HEK293 (cell line): ENCODE results near the gene ACTL6B.

Experiments used
- CTCF ChIA-PET: fragments of 350-600 bp; formaldehyde crosslinking; extraction: SDS; loops from one replicate; lab custom pipeline; 2021; ENCODE audit warnings: antibody characterized with exemption; lab: Yijun Ruan, JAX
- POLR2A ChIA-PET: fragments of 300-600 bp; formaldehyde crosslinking; extraction: SDS; loops from one replicate; lab custom pipeline; 2020; ENCODE audit warnings: antibody characterized with exemption, inconsistent platforms; lab: Yijun Ruan, JAX
- H3K27ac ChIP-seq: fragments of 200-500 bp; sonication (Bioruptor generic); 2 replicates; pipeline ENCODE4 v1.5.1; 2014; ENCODE audit warnings: low read depth, low read length, control low read depth, inconsistent platforms; ENCODE audit errors: extremely low read depth
- H3K36me3 ChIP-seq, 2 experiments: fragments of 200-500 bp in 1 of 2; sonication (Bioruptor generic) in 1 of 2; 1 replicate in 1 of 2; 2 replicates in 1 of 2; pipeline ENCODE4 v1.5.1; 2014 to 2017; ENCODE audit warnings: inconsistent platforms in 2 of 2, low read length in 2 of 2; ENCODE audit not compliant: control insufficient read depth in 2 of 2, insufficient read depth in 1 of 2
- H3K4me1 ChIP-seq: fragments of 200-500 bp; sonication (Bioruptor generic); 2 replicates; pipeline ENCODE4 v1.5.1; 2014; ENCODE audit warnings: mild to moderate bottlenecking, low read length, inconsistent platforms; ENCODE audit not compliant: control insufficient read depth, insufficient read depth
- H3K4me3 ChIP-seq: 2 replicates; pipeline ENCODE4 v1.5.1; 2011; ENCODE audit warnings: low read depth, mild to moderate bottlenecking, control low read depth, low read length, moderate library complexity
- H3K9me3 ChIP-seq: fragments of 200-500 bp; sonication (Bioruptor generic); 2 replicates; pipeline ENCODE4 v1.5.1; 2014; ENCODE audit warnings: low read depth, low read length, inconsistent platforms; ENCODE audit not compliant: control insufficient read depth, insufficient read depth
- CTCF ChIP-seq: fragments of 450-650 bp; formaldehyde crosslinking; IDR thresholded peaks from 2 replicates; pipeline ENCODE4 v1.5.1; 2016; ENCODE audit warnings: missing biosample characterization, missing genetic modification characterization
- IKZF3 ChIP-seq: fragments of 450-650 bp; IDR thresholded peaks from 2 replicates; pipeline ENCODE4 v1.5.0; 2018; ENCODE audit warnings: missing biosample characterization, mild to moderate bottlenecking, missing genetic modification characterization, moderate library complexity
- PRDM10 ChIP-seq: fragments of 450-650 bp; formaldehyde crosslinking; IDR thresholded peaks from 2 replicates; pipeline ENCODE4 v1.5.1; 2016; ENCODE audit warnings: missing biosample characterization, missing genetic modification characterization
- ZBTB48 ChIP-seq: fragments of 450-650 bp; formaldehyde crosslinking; IDR thresholded peaks from 2 replicates; pipeline ENCODE4 v1.5.1; 2016; ENCODE audit warnings: missing biosample characterization, missing genetic modification characterization
- ZBTB8A ChIP-seq: fragments of 450-650 bp; formaldehyde crosslinking; IDR thresholded peaks from 2 replicates; pipeline ENCODE4 v1.5.1; 2016; ENCODE audit warnings: missing biosample characterization, missing genetic modification characterization
- ZNF335 ChIP-seq: fragments of 450-650 bp; formaldehyde crosslinking; conservative IDR thresholded peaks from 2 replicates; pipeline ENCODE4 v1.5.1; 2016; ENCODE audit warnings: missing biosample characterization, missing genetic modification characterization
- ZNF548 ChIP-seq: fragments of 450-650 bp; formaldehyde crosslinking; IDR thresholded peaks from 2 replicates; pipeline ENCODE4 v1.5.1; 2016; ENCODE audit warnings: missing biosample characterization, missing genetic modification characterization
- ZNF600 ChIP-seq: fragments of 450-650 bp; formaldehyde crosslinking; IDR thresholded peaks from 2 replicates; pipeline ENCODE4 v1.5.1; 2016; ENCODE audit warnings: missing biosample characterization, missing genetic modification characterization
- ZXDB ChIP-seq: fragments of 450-650 bp; formaldehyde crosslinking; IDR thresholded peaks from 2 replicates; pipeline ENCODE4 v1.5.1; 2016; ENCODE audit warnings: missing biosample characterization, missing genetic modification characterization
- TF ChIP-seq, protein P1 (sequence below): fragments of 450-650 bp; formaldehyde crosslinking; IDR thresholded peaks from 2 replicates; pipeline ENCODE4 v1.5.1; 2016; ENCODE audit warnings: missing biosample characterization, missing genetic modification characterization, borderline replicate concordance
- TF ChIP-seq, protein P2 (sequence below): fragments of 450-650 bp; formaldehyde crosslinking; IDR thresholded peaks from 2 replicates; pipeline ENCODE4 v1.5.1; 2016; ENCODE audit warnings: missing biosample characterization, missing genetic modification characterization
- TF ChIP-seq, protein P3 (sequence below): fragments of 450-650 bp; formaldehyde crosslinking; IDR thresholded peaks from 2 replicates; pipeline ENCODE4 v1.5.1; 2016; ENCODE audit warnings: missing biosample characterization, missing genetic modification characterization
- TF ChIP-seq, protein P4 (sequence below): fragments of 450-650 bp; formaldehyde crosslinking; IDR thresholded peaks from 2 replicates; pipeline ENCODE4 v1.5.1; 2016; ENCODE audit warnings: missing biosample characterization, missing genetic modification characterization
- TF ChIP-seq, protein P5 (sequence below): fragments of 450-650 bp; formaldehyde crosslinking; IDR thresholded peaks from 2 replicates; pipeline ENCODE4 v1.5.1; 2016; ENCODE audit warnings: missing biosample characterization, missing genetic modification characterization

Gene ACTL6B

GRCh38 chr7:100629117-100629716, 27.0 kb downstream of the ACTL6B start:
- H3K4me1 ChIP-seq, result no peaks in the 10 kb centered on the region
- POLR2A ChIA-PET, result interaction anchor here (0.9 to 1.6 kb wide), 3 partner anchors 44 to 45 kb away, joined by 3 to 11 read pairs (median 3); partner anchors contain the start of genes FBXO24, GNB2 and LRCH4
- H3K27ac ChIP-seq, result no peak overlapping the region
- CTCF ChIA-PET, result interaction anchor here (0.6 to 2.9 kb wide), 14 partner anchors 8 to 223 kb away, joined by 3 to 11 read pairs (median 3); partner anchors contain the start of genes FBXO24, LRCH4, MOSPD3 and SLC12A9
- no peaks in the 10 kb centered on the region for H3K36me3 ChIP-seq
- H3K9me3 ChIP-seq, result no peaks in the 10 kb centered on the region
- TF ChIP-seq ZNF600 (tag by site-specific recombination) (peak; percentile 46; the same call in 1 of the 2 replicates), CTCF (tag by site-specific recombination) (peak; percentile 37; the same call in 1 of the 2 replicates), ZBTB48 (tag by site-specific recombination) (peak; percentile 39; the same call in 1 of the 2 replicates), ZNF548 (no peak), ZBTB8A (tag by site-specific recombination) (peak; percentile 69; the same call in 1 of the 2 replicates), ZNF335 (tag by site-specific recombination) (no peak), IKZF3 (tag by site-specific recombination) (no peak), PRDM10 (tag by site-specific recombination) (peak; percentile 68; the same call in 1 of the 2 replicates), ZXDB (no peak)
- TF ChIP-seq, protein P1, sequence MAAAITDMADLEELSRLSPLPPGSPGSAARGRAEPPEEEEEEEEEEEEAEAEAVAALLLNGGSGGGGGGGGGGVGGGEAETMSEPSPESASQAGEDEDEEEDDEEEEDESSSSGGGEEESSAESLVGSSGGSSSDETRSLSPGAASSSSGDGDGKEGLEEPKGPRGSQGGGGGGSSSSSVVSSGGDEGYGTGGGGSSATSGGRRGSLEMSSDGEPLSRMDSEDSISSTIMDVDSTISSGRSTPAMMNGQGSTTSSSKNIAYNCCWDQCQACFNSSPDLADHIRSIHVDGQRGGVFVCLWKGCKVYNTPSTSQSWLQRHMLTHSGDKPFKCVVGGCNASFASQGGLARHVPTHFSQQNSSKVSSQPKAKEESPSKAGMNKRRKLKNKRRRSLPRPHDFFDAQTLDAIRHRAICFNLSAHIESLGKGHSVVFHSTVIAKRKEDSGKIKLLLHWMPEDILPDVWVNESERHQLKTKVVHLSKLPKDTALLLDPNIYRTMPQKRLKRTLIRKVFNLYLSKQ (tag by site-specific recombination), result no peak
- TF ChIP-seq, protein P2, sequence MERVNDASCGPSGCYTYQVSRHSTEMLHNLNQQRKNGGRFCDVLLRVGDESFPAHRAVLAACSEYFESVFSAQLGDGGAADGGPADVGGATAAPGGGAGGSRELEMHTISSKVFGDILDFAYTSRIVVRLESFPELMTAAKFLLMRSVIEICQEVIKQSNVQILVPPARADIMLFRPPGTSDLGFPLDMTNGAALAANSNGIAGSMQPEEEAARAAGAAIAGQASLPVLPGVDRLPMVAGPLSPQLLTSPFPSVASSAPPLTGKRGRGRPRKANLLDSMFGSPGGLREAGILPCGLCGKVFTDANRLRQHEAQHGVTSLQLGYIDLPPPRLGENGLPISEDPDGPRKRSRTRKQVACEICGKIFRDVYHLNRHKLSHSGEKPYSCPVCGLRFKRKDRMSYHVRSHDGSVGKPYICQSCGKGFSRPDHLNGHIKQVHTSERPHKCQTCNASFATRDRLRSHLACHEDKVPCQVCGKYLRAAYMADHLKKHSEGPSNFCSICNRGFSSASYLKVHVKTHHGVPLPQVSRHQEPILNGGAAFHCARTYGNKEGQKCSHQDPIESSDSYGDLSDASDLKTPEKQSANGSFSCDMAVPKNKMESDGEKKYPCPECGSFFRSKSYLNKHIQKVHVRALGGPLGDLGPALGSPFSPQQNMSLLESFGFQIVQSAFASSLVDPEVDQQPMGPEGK, result 0 out of 2 replicates have a peak, but pooled peaks have one; percentile 10
- TF ChIP-seq, protein P3, sequence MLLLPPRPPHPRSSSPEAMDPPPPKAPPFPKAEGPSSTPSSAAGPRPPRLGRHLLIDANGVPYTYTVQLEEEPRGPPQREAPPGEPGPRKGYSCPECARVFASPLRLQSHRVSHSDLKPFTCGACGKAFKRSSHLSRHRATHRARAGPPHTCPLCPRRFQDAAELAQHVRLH (tag by site-specific recombination), result no peak
- TF ChIP-seq, protein P4, sequence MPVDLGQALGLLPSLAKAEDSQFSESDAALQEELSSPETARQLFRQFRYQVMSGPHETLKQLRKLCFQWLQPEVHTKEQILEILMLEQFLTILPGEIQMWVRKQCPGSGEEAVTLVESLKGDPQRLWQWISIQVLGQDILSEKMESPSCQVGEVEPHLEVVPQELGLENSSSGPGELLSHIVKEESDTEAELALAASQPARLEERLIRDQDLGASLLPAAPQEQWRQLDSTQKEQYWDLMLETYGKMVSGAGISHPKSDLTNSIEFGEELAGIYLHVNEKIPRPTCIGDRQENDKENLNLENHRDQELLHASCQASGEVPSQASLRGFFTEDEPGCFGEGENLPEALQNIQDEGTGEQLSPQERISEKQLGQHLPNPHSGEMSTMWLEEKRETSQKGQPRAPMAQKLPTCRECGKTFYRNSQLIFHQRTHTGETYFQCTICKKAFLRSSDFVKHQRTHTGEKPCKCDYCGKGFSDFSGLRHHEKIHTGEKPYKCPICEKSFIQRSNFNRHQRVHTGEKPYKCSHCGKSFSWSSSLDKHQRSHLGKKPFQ (tag by site-specific recombination), result peak; percentile 68
- TF ChIP-seq, protein P5, sequence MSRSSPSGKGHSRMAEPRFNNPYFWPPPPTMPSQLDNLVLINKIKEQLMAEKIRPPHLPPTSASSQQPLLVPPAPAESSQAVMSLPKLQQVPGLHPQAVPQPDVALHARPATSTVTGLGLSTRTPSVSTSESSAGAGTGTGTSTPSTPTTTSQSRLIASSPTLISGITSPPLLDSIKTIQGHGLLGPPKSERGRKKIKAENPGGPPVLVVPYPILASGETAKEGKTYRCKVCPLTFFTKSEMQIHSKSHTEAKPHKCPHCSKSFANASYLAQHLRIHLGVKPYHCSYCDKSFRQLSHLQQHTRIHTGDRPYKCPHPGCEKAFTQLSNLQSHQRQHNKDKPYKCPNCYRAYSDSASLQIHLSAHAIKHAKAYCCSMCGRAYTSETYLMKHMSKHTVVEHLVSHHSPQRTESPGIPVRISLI (tag by site-specific recombination), result no peak
- H3K4me3 ChIP-seq, result no peak overlapping the region
